HepG2 (cell line): ENCODE measurements around the gene HIVEP2. TPM values are rescaled to one million over a fixed set of nuclear protein-coding genes. Genes with fewer than 3 reads are reported as not detected.

ENCODE experiments used
- AGO2 ChIP-seq: fragments of 200-400 bp; formaldehyde crosslinking; optimal IDR thresholded peaks from 2 replicates; pipeline ENCODE3; 2017; ENCODE audit warnings: mild to moderate bottlenecking, low read depth, low read length, moderate library complexity
- ARID2 ChIP-seq: sonication (generic); formaldehyde crosslinking; IDR thresholded peaks from 2 replicates; pipeline ENCODE4 v1.8.1; 2022; ENCODE audit warnings: mild to moderate bottlenecking, missing genetic modification reagents, borderline replicate concordance
- EP300 ChIP-seq, 3 experiments: sonication (generic) in 1 of 3; formaldehyde crosslinking in 1 of 3; IDR thresholded peaks; 2 replicates each; pipeline versions ENCODE4 v1.5.1 to v1.6.1; 2011 to 2020; ENCODE audit warnings: low read depth in 2 of 3, low read length in 2 of 3, borderline replicate concordance in 1 of 3, improper control_type of control experiment in 1 of 3, mild to moderate bottlenecking in 1 of 3, missing genetic modification reagents in 1 of 3, moderate library complexity in 1 of 3
- KDM4B ChIP-seq: sonication (generic); formaldehyde crosslinking; IDR thresholded peaks from 2 replicates; pipeline ENCODE4 v1.4.0; 2020; ENCODE audit warnings: missing genetic modification reagents
- KLF6 ChIP-seq: IDR thresholded peaks from 2 replicates; pipeline ENCODE4 v1.8.0; 2016; ENCODE audit warnings: missing biosample characterization, missing genetic modification reagents
- MAZ ChIP-seq, 2 experiments: sonication (generic) in 1 of 2; formaldehyde crosslinking in 1 of 2; IDR thresholded peaks; 2 replicates each; pipeline versions ENCODE4 v1.5.0 to v1.6.1; 2012 to 2020; ENCODE audit warnings: low read depth in 2 of 2, mild to moderate bottlenecking in 2 of 2, borderline replicate concordance in 1 of 2, improper control_type of control experiment in 1 of 2, low read length in 1 of 2, missing genetic modification reagents in 1 of 2, moderate library complexity in 1 of 2
- NFIC ChIP-seq: IDR thresholded peaks from 2 replicates; pipeline ENCODE4 v1.6.1; 2012; ENCODE audit warnings: mild to moderate bottlenecking, low read length, inconsistent platforms
- PAX8 ChIP-seq: sonication (generic); formaldehyde crosslinking; IDR thresholded peaks from 2 replicates; pipeline ENCODE4 v1.8.0; 2022; ENCODE audit warnings: mild to moderate bottlenecking, missing genetic modification reagents, borderline replicate concordance
- SIX4 ChIP-seq: sonication (generic); formaldehyde crosslinking; IDR thresholded peaks from 2 replicates; pipeline ENCODE4 v1.4.0; 2020; ENCODE audit warnings: missing genetic modification reagents
- SSRP1 ChIP-seq: IDR thresholded peaks from 2 replicates; pipeline ENCODE4 v1.6.1; 2016; ENCODE audit warnings: control low read depth
- TARDBP ChIP-seq: sonication (generic); formaldehyde crosslinking; IDR thresholded peaks from 2 replicates; pipeline ENCODE4 v1.8.0; 2022; ENCODE audit warnings: mild to moderate bottlenecking, missing genetic modification reagents
- ZFP36L1 ChIP-seq: sonication (generic); formaldehyde crosslinking; IDR thresholded peaks from 2 replicates; pipeline ENCODE4 v1.8.0; 2022; ENCODE audit warnings: mild to moderate bottlenecking, missing genetic modification reagents, moderate library complexity
- ZNF234 ChIP-seq: sonication (generic); formaldehyde crosslinking; conservative IDR thresholded peaks from 2 replicates; pipeline ENCODE4 v1.5.1; 2020; ENCODE audit warnings: mild to moderate bottlenecking, missing genetic modification reagents
- ZNF264 ChIP-seq: sonication (generic); formaldehyde crosslinking; IDR thresholded peaks from 2 replicates; pipeline ENCODE4 v1.4.0; 2020; ENCODE audit warnings: missing genetic modification reagents
- ZNF777 ChIP-seq: sonication (generic); formaldehyde crosslinking; IDR thresholded peaks from 2 replicates; pipeline ENCODE4 v1.4.0; 2020; ENCODE audit warnings: missing genetic modification reagents
- ZNF841 ChIP-seq: sonication (generic); formaldehyde crosslinking; IDR thresholded peaks from 2 replicates; pipeline ENCODE4 v1.8.1; 2023; ENCODE audit warnings: missing genetic modification reagents, borderline replicate concordance
- ZSCAN12 ChIP-seq: sonication (generic); formaldehyde crosslinking; IDR thresholded peaks from 2 replicates; pipeline ENCODE4 v1.9.0; 2021; ENCODE audit warnings: mild to moderate bottlenecking, missing genetic modification reagents
- polyA plus RNA-seq, 8 experiments: library from polyadenylated mRNA; depleted of rRNA in 3 of 8; stranded (reverse) in 7 of 8; unstranded in 1 of 8; fragments of >200 nt; fragmentation: Illumina TruSeq in 4 of 8; extraction: Trizol in 4 of 8; gene quantifications; 2 replicates each; pipeline versions ENCODE4 v1.2.1 to v1.2.3, GENCODE V29; 2011 to 2016; ENCODE audit warnings: low read depth in 4 of 8, missing spikeins in 1 of 8, mixed read lengths in 1 of 8; ENCODE audit not compliant: insufficient read depth in 1 of 8
- total RNA-seq, 5 experiments: library from RNA; depleted of rRNA; stranded (reverse); fragments of >200 nt; fragmentation: Illumina TruSeq; extraction: Trizol; gene quantifications; 2 replicates each; pipeline ENCODE4 v1.2.3, GENCODE V29; 2016; ENCODE audit warnings: low read depth in 1 of 5
- TF ChIP-seq, protein P1 (sequence below): sonication (generic); formaldehyde crosslinking; IDR thresholded peaks from 2 replicates; pipeline ENCODE4 v1.4.0; 2020; ENCODE audit warnings: missing genetic modification reagents, borderline replicate concordance
- TF ChIP-seq, protein P2 (sequence below): sonication (generic); formaldehyde crosslinking; IDR thresholded peaks from 2 replicates; pipeline ENCODE4 v1.4.0; 2020; ENCODE audit warnings: missing genetic modification reagents
- TF ChIP-seq, protein P3 (sequence below): IDR thresholded peaks from 2 replicates; pipeline ENCODE4 v1.6.1; 2016; ENCODE audit warnings: low read depth, borderline replicate concordance

Gene HIVEP2
- total and polyA plus RNA-seq, 2 of the 13 experiments (the other 11 are each of a cell fraction or from before 2014, with no cell fraction given), result 3.4 to 12.9 TPM

DNA sequence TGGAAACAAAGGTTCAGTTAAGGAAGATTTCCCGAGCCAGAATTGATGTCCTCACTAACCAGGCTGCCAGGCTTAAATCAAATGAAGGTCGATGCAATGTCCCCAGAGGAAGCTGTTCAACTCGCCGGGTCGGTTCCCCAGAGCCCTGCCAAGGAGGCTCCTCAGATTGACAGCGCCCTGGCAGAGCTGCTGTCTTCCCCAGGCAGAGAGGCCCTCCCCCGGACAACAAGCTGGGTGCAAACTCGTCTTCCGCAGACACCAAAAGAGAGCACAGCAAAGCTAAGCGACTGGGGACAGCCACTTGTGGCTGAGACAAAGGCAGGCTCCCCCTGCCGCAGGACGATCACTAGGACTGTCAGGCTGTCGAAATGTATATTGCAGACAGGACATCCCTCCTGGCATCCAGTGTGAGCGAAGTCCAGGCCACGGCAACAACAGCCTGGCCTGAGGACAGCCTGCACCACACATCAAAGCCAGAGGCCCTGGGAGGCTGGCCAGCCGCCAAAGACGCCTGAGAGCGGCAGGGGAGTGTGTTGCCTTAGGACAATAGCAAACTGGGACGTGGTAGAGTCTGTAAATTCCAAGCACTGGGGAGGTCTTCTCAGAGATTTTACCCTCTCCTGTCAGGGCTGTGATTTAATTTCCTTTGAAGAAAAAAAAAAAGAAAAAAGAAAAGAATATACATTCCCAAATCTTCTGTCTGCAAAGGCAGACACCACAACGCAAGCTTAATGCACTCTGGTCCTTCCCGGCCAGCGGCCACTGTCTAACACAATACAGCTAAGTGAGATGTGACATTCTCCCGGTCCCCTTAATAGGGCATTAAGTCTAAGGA, 99.1 kb downstream of the HIVEP2 start (continued):
- TF ChIP-seq, protein P1, sequence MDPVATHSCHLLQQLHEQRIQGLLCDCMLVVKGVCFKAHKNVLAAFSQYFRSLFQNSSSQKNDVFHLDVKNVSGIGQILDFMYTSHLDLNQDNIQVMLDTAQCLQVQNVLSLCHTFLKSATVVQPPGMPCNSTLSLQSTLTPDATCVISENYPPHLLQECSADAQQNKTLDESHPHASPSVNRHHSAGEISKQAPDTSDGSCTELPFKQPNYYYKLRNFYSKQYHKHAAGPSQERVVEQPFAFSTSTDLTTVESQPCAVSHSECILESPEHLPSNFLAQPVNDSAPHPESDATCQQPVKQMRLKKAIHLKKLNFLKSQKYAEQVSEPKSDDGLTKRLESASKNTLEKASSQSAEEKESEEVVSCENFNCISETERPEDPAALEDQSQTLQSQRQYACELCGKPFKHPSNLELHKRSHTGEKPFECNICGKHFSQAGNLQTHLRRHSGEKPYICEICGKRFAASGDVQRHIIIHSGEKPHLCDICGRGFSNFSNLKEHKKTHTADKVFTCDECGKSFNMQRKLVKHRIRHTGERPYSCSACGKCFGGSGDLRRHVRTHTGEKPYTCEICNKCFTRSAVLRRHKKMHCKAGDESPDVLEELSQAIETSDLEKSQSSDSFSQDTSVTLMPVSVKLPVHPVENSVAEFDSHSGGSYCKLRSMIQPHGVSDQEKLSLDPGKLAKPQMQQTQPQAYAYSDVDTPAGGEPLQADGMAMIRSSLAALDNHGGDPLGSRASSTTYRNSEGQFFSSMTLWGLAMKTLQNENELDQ, result peak; percentile 8; the same call in 1 of the 2 replicates
- TF ChIP-seq TARDBP (peak; percentile 95), ZNF777 (CRISPR knock-in tag) (no peak; the same call in 1 of the 2 replicates), ZNF234 (CRISPR knock-in tag) (no peak), AGO2 (no peak), PAX8 (0 out of 2 replicates have a peak, but pooled peaks have one; percentile 32), SIX4 (CRISPR knock-in tag) (peak; percentile 70), ZNF841 (CRISPR knock-in tag) (no peak), KDM4B (peak; percentile 98), EP300 (IDR thresholded peaks at IDR 0.05; ENCODE audit: low read depth in 2 of 2, low read length in 2 of 2) (peak; percentile 71 to 88; a peak in 3 of 4 replicates), EP300 (CRISPR knock-in tag; IDR thresholded peaks at IDR 0.05; ENCODE audit: borderline replicate concordance) (peak; percentile 90), ARID2 (CRISPR knock-in tag) (peak; percentile 89), ZFP36L1 (CRISPR knock-in tag) (no peak; the same call in 1 of the 2 replicates), SSRP1 (peak; percentile 50; the same call in 1 of the 2 replicates), ZNF264 (CRISPR knock-in tag) (peak; percentile 95), ZSCAN12 (CRISPR knock-in tag) (no peak), NFIC (peak; percentile 91), MAZ (IDR thresholded peaks at IDR 0.05; ENCODE audit: borderline replicate concordance, low read depth, low read length) (no peak), MAZ (CRISPR knock-in tag; IDR thresholded peaks at IDR 0.05; ENCODE audit: low read depth) (peak; percentile 51; the same call in 1 of the 2 replicates), KLF6 (peak; percentile 84; the same call in 1 of the 2 replicates)
- TF ChIP-seq, protein P2, sequence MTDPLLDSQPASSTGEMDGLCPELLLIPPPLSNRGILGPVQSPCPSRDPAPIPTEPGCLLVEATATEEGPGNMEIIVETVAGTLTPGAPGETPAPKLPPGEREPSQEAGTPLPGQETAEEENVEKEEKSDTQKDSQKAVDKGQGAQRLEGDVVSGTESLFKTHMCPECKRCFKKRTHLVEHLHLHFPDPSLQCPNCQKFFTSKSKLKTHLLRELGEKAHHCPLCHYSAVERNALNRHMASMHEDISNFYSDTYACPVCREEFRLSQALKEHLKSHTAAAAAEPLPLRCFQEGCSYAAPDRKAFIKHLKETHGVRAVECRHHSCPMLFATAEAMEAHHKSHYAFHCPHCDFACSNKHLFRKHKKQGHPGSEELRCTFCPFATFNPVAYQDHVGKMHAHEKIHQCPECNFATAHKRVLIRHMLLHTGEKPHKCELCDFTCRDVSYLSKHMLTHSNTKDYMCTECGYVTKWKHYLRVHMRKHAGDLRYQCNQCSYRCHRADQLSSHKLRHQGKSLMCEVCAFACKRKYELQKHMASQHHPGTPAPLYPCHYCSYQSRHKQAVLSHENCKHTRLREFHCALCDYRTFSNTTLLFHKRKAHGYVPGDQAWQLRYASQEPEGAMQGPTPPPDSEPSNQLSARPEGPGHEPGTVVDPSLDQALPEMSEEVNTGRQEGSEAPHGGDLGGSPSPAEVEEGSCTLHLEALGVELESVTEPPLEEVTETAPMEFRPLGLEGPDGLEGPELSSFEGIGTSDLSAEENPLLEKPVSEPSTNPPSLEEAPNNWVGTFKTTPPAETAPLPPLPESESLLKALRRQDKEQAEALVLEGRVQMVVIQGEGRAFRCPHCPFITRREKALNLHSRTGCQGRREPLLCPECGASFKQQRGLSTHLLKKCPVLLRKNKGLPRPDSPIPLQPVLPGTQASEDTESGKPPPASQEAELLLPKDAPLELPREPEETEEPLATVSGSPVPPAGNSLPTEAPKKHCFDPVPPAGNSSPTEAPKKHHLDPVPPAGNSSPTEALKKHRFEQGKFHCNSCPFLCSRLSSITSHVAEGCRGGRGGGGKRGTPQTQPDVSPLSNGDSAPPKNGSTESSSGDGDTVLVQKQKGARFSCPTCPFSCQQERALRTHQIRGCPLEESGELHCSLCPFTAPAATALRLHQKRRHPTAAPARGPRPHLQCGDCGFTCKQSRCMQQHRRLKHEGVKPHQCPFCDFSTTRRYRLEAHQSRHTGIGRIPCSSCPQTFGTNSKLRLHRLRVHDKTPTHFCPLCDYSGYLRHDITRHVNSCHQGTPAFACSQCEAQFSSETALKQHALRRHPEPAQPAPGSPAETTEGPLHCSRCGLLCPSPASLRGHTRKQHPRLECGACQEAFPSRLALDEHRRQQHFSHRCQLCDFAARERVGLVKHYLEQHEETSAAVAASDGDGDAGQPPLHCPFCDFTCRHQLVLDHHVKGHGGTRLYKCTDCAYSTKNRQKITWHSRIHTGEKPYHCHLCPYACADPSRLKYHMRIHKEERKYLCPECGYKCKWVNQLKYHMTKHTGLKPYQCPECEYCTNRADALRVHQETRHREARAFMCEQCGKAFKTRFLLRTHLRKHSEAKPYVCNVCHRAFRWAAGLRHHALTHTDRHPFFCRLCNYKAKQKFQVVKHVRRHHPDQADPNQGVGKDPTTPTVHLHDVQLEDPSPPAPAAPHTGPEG (CRISPR knock-in tag), result peak; percentile 33; the same call in 1 of the 2 replicates
- TF ChIP-seq, protein P3, sequence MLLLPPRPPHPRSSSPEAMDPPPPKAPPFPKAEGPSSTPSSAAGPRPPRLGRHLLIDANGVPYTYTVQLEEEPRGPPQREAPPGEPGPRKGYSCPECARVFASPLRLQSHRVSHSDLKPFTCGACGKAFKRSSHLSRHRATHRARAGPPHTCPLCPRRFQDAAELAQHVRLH (CRISPR knock-in tag), result peak; percentile 98; the same call in 1 of the 2 replicates
